K562 (cell line): ENCODE measurements around the gene KIFC3. TPM values are rescaled to one million over a fixed set of nuclear protein-coding genes. Genes with fewer than 3 reads are reported as not detected.
A peak's percentile ranks its signal among the peaks of the same experiment; 100 is the strongest.

Source experiments
- ATAC-seq: fragments of 200-7000 bp; cut with Tn5 transposase; 3 replicates; pipeline ENCODE4 v1.9.1; 2020; ENCODE audit warnings: moderate library complexity
- BruUV-seq: library from RNA; stranded (reverse); fragments of 400-500 nt; replicated peaks from 2 replicates; lab custom pipeline; 2021; lab: Mats Ljungman, UMichigan
- CTCF ChIA-PET: fragments of 300-600 bp; formaldehyde crosslinking; extraction: SDS; loops from one replicate; lab custom pipeline; 2021; ENCODE audit warnings: low intra/inter-chr PET ratio; lab: Yijun Ruan, JAX
- POLR2A ChIA-PET: fragments of 300-600, 350-650 bp; sonication (Branson Sonifier 250); formaldehyde crosslinking; extraction: SDS; loops from one replicate; lab custom pipeline; 2021; ENCODE audit warnings: antibody characterized with exemption, inconsistent platforms; lab: Yijun Ruan, JAX
- DNase-seq, 4 experiments: peaks; one replicate each; pipeline versions ENCODE4 v3.0.0 to v3.0.0-alpha.2; 2011 to 2018; ENCODE audit warnings: low spot score in 3 of 4, mixed read lengths in 3 of 4; ENCODE audit errors: extremely low read depth in 1 of 4
- FAIRE-seq: peaks from 2 replicates; lab custom pipeline; 2011; peaks lifted over from hg19 to GRCh38; lab: Jason Lieb, UNC
- H2AFZ ChIP-seq: 2 replicates; pipeline ENCODE4 v1.6.0; 2011; ENCODE audit warnings: low read depth, low read length, control low read depth, inconsistent platforms
- H3K27ac ChIP-seq: fragments of 200-600 bp; 3 replicates; pipeline ENCODE4 v1.8.0; 2011; ENCODE audit warnings: low read depth, mild to moderate bottlenecking, control low read depth, inconsistent platforms, low read length, moderate library complexity, mixed read lengths; ENCODE audit errors: extremely low read depth
- H3K27me3 ChIP-seq, 2 experiments: fragments of 300-600 bp in 1 of 2; 2 replicates in 1 of 2; 3 replicates in 1 of 2; pipeline versions ENCODE4 v1.6.0 to v1.8.0; 2011; ENCODE audit warnings: inconsistent platforms in 2 of 2, low read length in 2 of 2, mild to moderate bottlenecking in 1 of 2, mixed read lengths in 1 of 2, moderate library complexity in 1 of 2; ENCODE audit not compliant: control insufficient read depth in 2 of 2, insufficient read depth in 2 of 2
- H3K36me3 ChIP-seq: fragments of 300-600 bp; 3 replicates; pipeline ENCODE4 v1.8.0; 2011; ENCODE audit warnings: mild to moderate bottlenecking, low read length, inconsistent platforms; ENCODE audit not compliant: control insufficient read depth, insufficient read depth
- H3K4me1 ChIP-seq, 2 experiments: fragments of 200-600 bp in 1 of 2; replicated peaks in 1 of 2; 2 replicates in 1 of 2; 3 replicates in 1 of 2; pipeline versions ENCODE4 v1.5.1 to v1.8.0; 2011; ENCODE audit warnings: inconsistent platforms in 2 of 2, low read length in 2 of 2, mild to moderate bottlenecking in 1 of 2, mixed read lengths in 1 of 2, moderate library complexity in 1 of 2; ENCODE audit not compliant: control insufficient read depth in 2 of 2, insufficient read depth in 2 of 2
- H3K4me2 ChIP-seq: 2 replicates; pipeline ENCODE4 v1.6.1; 2011; ENCODE audit warnings: low read length, control low read depth, inconsistent platforms, mixed read lengths; ENCODE audit not compliant: insufficient read depth
- H3K4me3 ChIP-seq: fragments of 200-600 bp; sonication (generic), shearing (Covaris generic); 2 replicates; pipeline ENCODE4 v1.5.1; 2016; ENCODE audit warnings: control low read depth, inconsistent platforms
- H3K79me2 ChIP-seq: fragments of 200-600 bp; 3 replicates; pipeline ENCODE4 v1.8.0; 2011; ENCODE audit warnings: low read length, inconsistent platforms; ENCODE audit not compliant: control insufficient read depth, insufficient read depth
- H3K9ac ChIP-seq, 2 experiments: 2 replicates each; pipeline versions ENCODE4 v1.6.0 to v1.6.1; 2011; ENCODE audit warnings: low read depth in 2 of 2, low read length in 2 of 2, control low read depth in 1 of 2, inconsistent platforms in 1 of 2, mild to moderate bottlenecking in 1 of 2, mixed read lengths in 1 of 2; ENCODE audit not compliant: insufficient read depth in 1 of 2
- H3K9me1 ChIP-seq: one replicate; pipeline ENCODE4 v1.6.0; 2011; ENCODE audit warnings: inconsistent platforms, mild to moderate bottlenecking, low read length, moderate library complexity; ENCODE audit not compliant: control insufficient read depth, insufficient read depth
- H3K9me3 ChIP-seq: replicated peaks from 2 replicates; pipeline ENCODE4 v1.5.1; 2011; ENCODE audit warnings: low read depth, low read length, inconsistent platforms; ENCODE audit not compliant: control insufficient read depth, insufficient read depth
- H4K20me1 ChIP-seq: replicated peaks from 2 replicates; pipeline ENCODE4 v1.6.1; 2011; ENCODE audit warnings: low read length, inconsistent platforms, mixed read lengths; ENCODE audit not compliant: control insufficient read depth, insufficient read depth
- DMBX1 ChIP-seq: fragments of 250-450 bp; sonication (Bioruptor Pico); IDR thresholded peaks from 2 replicates; pipeline ENCODE4 v1.8.0; 2022; ENCODE audit warnings: inconsistent platforms, mild to moderate bottlenecking, moderate library complexity, borderline replicate concordance
- HLTF ChIP-seq: fragments of 450-650 bp; IDR thresholded peaks from 2 replicates; pipeline ENCODE4 v1.6.1; 2016
- ILF3 ChIP-seq: fragments of 450-650 bp; IDR thresholded peaks from 2 replicates; pipeline ENCODE4 v1.6.1; 2018; ENCODE audit warnings: antibody characterized with exemption, mild to moderate bottlenecking, moderate library complexity, borderline replicate concordance
- KAT7 ChIP-seq: sonication (generic); formaldehyde crosslinking; IDR thresholded peaks from 2 replicates; pipeline ENCODE4 v1.8.0; 2022; ENCODE audit warnings: missing genetic modification reagents, mild to moderate bottlenecking, borderline replicate concordance
- KLF1 ChIP-seq: fragments of 450-650 bp; IDR thresholded peaks from 2 replicates; pipeline ENCODE4 v1.6.1; 2016; ENCODE audit warnings: missing genetic modification characterization, missing compliant biosample characterization
- MXI1 ChIP-seq: IDR thresholded peaks from 2 replicates; pipeline ENCODE4 v1.6.1; 2011; ENCODE audit warnings: low read depth, mild to moderate bottlenecking, improper control_type of control experiment, low read length
- POLR2B ChIP-seq: fragments of 450-650 bp; IDR thresholded peaks from 2 replicates; pipeline ENCODE4 v1.6.1; 2018; ENCODE audit warnings: low read depth; ENCODE audit not compliant: partially characterized antibody
- POLR3A ChIP-seq: IDR thresholded peaks from 2 replicates; pipeline ENCODE4 v1.6.1; 2011; ENCODE audit warnings: borderline replicate concordance, mild to moderate bottlenecking, moderate library complexity; ENCODE audit not compliant: insufficient read length, insufficient read depth; ENCODE audit errors: extremely low read depth
- SIX5 ChIP-seq, 2 experiments: IDR thresholded peaks; 2 replicates each; pipeline ENCODE4 v1.6.1; 2011; ENCODE audit warnings: low read length in 2 of 2, borderline replicate concordance in 1 of 2, low read depth in 1 of 2, mild to moderate bottlenecking in 1 of 2, moderate library complexity in 1 of 2; ENCODE audit not compliant: insufficient read depth in 1 of 2
- TCF7 ChIP-seq: sonication (generic); IDR thresholded peaks from 2 replicates; pipeline ENCODE4 v1.6.1; 2016; ENCODE audit warnings: antibody characterized with exemption, borderline replicate concordance
- ZNF639 ChIP-seq, 2 experiments: fragments of 200-800 bp in 1 of 2; sonication (Bioruptor generic) in 1 of 2; sonication (generic) in 1 of 2; formaldehyde crosslinking in 1 of 2; IDR thresholded peaks in 1 of 2; conservative IDR thresholded peaks in 1 of 2; 2 replicates each; pipeline versions ENCODE4 v1.5.0 to v1.6.1; 2016 to 2020; ENCODE audit warnings: missing compliant biosample characterization in 1 of 2, missing genetic modification characterization in 1 of 2, missing genetic modification reagents in 1 of 2
- WGBS: fragments of 100-300 bp; shearing (Covaris generic); methylation state at CpG from one replicate; pipeline ENCODE4 v1.1.6; 2016; ENCODE audit warnings: low coverage, mixed read lengths; ENCODE audit not compliant: insufficient coverage; ENCODE audit errors: missing lambda C conversion rate; 5-methylcytosine and 5-hydroxymethylcytosine counted together
- in situ Hi-C: fragments of 300-500 bp; cut with MboI; formaldehyde crosslinking; loops from 4 replicates; pipeline ENCODE4 v1.15.0; 2018; ENCODE audit warnings: inconsistent platforms, mixed read lengths
- intact Hi-C: fragments of 100-400 bp; cut with micrococcal nuclease; formaldehyde crosslinking; loops from 2 replicates; pipeline ENCODE4 v1.14.2; 2022
- polyA plus RNA-seq, 8 experiments: library from polyadenylated mRNA; depleted of rRNA in 4 of 8; stranded (reverse) in 5 of 8; unstranded in 3 of 8; fragments of >200 nt; fragmentation: Nextera tagmentation in 2 of 8; fragmentation: Illumina TruSeq in 1 of 8; extraction: Ambion mirVana in 2 of 8; extraction: Trizol in 1 of 8; gene quantifications; 2 replicates each; pipeline versions ENCODE4 v1.2.1 to v1.2.3, GENCODE V29; 2011 to 2014; ENCODE audit warnings: inconsistent platforms in 1 of 8, missing spikeins in 1 of 8
- total RNA-seq, 7 experiments: library from RNA; depleted of rRNA in 6 of 7; stranded (reverse); fragments of >200 nt in 6 of 7; fragmentation: Illumina TruSeq in 2 of 7; extraction: Trizol in 2 of 7; gene quantifications; 2 replicates each; pipeline versions ENCODE4 v1.2.1 to v1.2.3, GENCODE V29; 2011 to 2021; ENCODE audit warnings: low replicate concordance in 1 of 7

KIFC3 gene
- total and polyA plus RNA-seq, 9 of the 15 experiments (the other 6 are each of a cell fraction or from before 2014, with no cell fraction given) = 0.23 to 105 (median 26.2) TPM

GRCh38 chr16:57761301-57761700, 41.0 kb downstream of the KIFC3 start:
- H3K36me3 ChIP-seq = peaks cover 87% of the 10 kb centered on the region
- H3K9ac ChIP-seq = 0 out of 4 replicates have a peak overlapping the region, but pooled peaks of 1 of the 2 experiments have one; percentile 50
- intact Hi-C loops = no loop called here
- in situ Hi-C loops = no loop called here
- BruUV-seq = no TSS peak
- ChIA-PET CTCF (no interaction called here), POLR2A (interaction anchor here (0.6 to 1.2 kb wide), 2 partner anchors 24 to 26 kb away, joined by 3 to 4 read pairs; no protein-coding TSS in a partner anchor)
- H3K79me2 ChIP-seq = no peaks in the 10 kb centered on the region
- no peak for TF ChIP-seq SIX5 (IDR thresholded peaks at IDR 0.05; ENCODE audit: borderline replicate concordance in 1 of 2, insufficient read depth in 1 of 2, low read depth in 1 of 2, low read length in 2 of 2)
- no peak for TF ChIP-seq KAT7 (CRISPR knock-in tag)
- TF ChIP-seq ZNF639 (CRISPR knock-in tag; conservative IDR thresholded peaks at IDR 0.05 in 1 of 2, IDR thresholded peaks at IDR 0.05 in 1 of 2) = no peak
- TF ChIP-seq TCF7 = no peak
- TF ChIP-seq MXI1 = no peak
- no peak for TF ChIP-seq KLF1 (tag)
- TF ChIP-seq POLR3A = no peak
- TF ChIP-seq POLR2B = no peak
- TF ChIP-seq HLTF = no peak
- TF ChIP-seq ILF3 = no peak
- no peak for TF ChIP-seq DMBX1
- no peaks in the 10 kb centered on the region for H3K9me1 ChIP-seq
- no peak overlapping the region for H3K4me3 ChIP-seq
- no peak overlapping the region for H3K27ac ChIP-seq
- H2AFZ ChIP-seq = no peak overlapping the region
- no peak for FAIRE-seq
- peaks cover 4% of the 10 kb centered on the region; the same call in 1 of the 2 replicates for H4K20me1 ChIP-seq
- H3K4me2 ChIP-seq = no peak overlapping the region
- H3K4me1 ChIP-seq = peaks cover 4 to 60% of the 10 kb centered on the region in 2 experiments; a peak in 3 of 5 replicates
- 83% methylated on average over 9 of the region's 9 CpGs for WGBS
- no peak for DNase-seq
- no peak for ATAC-seq
- no peaks in the 10 kb centered on the region for H3K9me3 ChIP-seq
- H3K27me3 ChIP-seq = no peaks in the 10 kb centered on the region
